Activated T-cell treated with anti-CD3 and anti-CD28 coated beads for 1 hour (primary cell): ENCODE results near the gene NTMT1.
"Not testable (repeated sequence)": the region's sequence is repeated elsewhere in the genome, so short reads cannot be mapped to it uniquely, and the experiment has no call there.

ENCODE experiments used
- DNase-seq: peaks from one replicate; pipeline ENCODE4 v3.0.0-alpha.2; 2020; ENCODE audit warnings: low read depth

Gene NTMT1

DNA sequence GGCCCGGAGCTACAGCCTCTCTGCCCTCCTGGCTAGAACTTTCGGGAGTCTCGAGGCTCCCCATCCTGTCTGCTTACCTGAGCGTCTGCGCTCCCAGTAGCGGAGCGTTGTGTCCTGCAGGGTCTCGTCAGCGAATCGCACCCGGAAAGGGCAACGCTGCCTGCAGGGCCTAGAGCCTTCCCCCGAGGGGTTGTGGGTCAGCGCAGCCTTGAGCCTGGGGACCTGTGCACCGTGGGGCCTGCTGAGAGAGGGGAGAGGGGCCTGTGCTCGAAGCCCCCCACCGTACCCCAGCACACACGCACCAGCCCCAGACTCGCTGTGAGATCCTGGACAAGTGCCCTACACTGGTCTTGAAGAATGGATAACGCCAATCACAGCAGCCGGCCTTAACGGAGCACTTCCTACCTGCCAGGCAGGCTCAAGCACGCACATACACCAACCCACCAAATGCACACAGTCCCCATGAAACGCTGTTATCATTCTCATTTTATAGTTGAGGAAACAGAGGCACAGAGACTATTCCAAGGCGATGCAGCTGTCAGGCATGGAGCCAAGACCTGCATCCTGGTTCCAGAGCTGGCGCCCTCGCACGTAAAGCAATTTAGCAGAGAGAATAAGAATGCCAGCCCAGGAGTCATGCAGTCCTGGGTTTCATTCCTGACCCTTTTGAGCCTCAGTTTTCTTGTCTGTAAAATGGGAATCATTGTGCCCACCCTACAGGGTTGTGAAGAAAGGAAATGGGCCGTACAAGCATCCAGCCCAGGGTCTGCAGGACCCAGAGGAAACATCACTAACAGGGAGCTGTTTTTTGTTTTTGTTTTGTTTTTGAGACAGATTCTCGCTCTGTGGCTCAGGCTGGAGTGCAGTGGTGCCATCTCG is 10.3 kb upstream of the NTMT1 start:
- DNase-seq, result no peak

DNA sequence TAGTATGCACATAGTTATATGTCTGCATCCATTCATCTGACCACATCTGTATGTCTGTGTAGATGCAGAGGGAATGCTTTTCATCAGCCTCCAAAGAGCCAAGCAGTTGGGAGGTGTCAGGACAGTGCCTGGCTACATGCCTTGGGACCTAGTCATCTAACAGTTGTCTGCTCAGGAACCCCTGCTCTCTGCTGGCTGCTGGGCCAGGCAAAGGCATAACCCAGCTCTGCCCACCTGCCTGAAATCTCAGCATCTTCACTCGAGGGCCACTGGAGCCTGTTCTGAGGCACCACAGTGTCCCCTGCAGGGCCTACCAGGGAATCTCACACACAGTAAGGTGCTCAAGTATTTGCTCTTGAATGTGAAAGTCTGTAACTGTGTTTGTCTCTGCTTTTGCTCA is 8.8 kb upstream of the NTMT1 start:
- no peak for DNase-seq

DNA sequence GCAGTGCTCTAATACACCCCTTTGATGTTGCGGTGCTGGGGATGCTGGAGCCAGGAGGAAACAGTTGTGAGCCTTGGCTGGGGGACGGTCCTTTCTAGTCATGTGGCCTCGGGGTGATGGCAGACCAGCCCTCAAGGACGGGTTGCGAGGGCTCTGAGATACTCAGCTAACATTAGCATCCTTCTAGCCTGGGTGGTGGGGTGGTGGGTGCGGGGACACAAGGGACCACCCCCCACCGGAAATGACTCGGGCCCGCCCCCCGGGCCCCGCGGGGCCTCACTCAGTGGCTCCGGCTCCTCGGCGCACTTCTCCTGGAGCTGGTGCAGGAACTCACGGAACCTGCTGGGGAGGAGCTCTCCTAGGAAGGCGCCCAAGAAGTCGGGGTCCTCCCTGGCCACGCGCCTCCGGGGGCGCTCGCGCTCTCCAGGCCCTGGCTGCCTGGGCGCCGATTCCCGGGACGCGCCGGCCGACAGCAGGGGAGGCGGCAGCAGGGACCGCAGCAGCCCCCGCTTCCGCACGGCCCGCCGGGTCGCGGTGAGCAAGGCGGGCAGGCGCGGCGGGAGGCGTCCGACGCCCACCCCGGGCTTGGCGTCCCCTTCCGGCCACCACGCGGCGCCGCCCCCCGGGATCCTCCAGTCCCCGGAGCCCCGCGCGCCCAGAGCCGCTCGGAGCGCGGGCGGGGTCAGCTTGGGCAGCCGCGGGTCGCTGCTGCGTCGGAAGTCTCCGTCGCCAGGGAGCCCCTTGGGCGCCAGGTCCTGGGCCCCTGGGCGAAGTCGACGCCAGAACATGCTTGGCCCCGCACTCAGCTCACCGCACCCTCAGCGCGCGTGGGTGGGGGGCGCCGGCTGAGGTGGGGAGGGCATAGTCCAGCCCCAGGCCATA is 5.9 kb upstream of the NTMT1 start:
- DNase-seq, result no peak

DNA sequence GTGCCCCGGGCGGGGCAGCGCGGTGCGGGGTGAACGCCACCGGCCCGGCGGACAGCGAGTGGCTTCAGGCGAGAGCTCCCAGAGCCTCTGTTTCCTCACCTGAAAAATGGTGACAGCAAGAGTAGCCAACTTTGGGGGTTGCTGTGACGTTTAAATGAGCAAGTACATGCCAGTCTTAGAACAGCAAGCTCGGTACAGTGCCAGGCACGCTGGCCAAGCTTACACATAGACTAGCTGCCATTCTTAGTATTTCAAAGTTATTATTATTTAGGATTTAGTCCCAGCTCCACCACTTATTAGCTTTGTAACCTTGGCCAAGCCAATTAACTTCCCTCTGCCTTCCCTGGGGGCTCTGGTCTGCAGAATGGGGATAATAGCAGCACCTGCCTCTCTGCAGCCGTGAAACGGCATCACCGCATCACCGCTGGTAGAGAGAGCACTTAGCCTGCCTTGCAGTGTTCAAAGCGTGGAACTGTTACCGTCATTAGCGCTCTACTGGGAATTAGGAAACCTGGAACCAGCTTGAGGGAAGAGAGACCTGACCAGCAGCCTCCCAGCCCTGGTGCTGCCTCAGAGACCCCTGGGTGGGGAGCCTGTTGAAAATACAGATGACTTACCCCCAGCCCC is 5.2 kb upstream of the NTMT1 start, which contains the start of gene C9orf50:
Gene C9orf50, minus strand, starts transcription at position 433 of the 627 bp plus-strand sequence. CDS start 527 bp downstream, outside the sequence.
- DNase-seq, result no peak

DNA sequence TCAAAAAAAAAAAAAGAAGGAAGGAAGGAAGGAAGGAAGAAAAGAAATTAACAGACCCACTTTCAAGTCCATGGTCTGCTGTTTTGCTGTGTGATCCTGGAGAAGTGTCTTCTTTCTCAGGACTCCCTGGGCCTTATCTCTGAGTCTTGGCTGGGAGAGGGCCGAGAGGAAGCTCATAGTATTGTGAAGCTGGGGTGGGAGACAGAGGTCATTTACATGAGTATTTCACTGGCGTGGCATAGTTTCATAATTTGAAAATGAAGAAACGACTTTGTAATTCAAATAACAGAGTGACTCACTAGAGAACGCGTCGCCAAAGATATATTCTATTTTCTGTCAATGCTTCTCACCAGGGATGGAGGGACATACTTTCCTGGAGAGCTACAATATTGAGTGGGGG is 2.6 kb upstream of the NTMT1 start:
- DNase-seq, result no peak

DNA sequence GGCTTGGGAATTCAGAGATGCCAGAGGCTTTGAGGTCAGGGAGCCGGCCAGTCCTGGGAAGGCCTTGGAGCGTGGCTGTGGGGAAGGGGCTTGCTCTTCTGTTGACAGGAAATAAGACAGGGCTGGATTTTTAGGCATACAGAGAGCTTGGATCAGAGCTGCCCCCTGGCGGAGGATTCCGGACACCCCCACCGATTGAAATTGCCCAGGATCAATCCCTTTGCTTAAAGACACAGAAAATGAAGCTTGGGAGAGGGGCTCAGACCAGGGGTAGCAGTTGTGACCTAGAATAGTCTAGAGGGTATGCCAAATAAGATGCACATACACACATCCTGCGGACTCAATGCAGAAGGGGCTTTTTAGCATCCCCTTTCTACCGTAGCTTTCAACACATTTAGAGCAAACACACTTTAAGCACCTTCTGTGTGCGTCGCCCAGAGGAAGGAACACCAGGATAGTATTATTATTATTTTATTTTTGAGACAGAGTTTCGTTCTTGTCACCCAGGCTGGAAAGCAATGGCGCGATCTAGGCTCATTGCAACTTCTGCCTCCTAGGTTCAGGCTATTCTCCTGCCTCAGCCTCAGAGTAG is 1.7 kb upstream of the NTMT1 start:
- DNase-seq, result peak; percentile 69

DNA sequence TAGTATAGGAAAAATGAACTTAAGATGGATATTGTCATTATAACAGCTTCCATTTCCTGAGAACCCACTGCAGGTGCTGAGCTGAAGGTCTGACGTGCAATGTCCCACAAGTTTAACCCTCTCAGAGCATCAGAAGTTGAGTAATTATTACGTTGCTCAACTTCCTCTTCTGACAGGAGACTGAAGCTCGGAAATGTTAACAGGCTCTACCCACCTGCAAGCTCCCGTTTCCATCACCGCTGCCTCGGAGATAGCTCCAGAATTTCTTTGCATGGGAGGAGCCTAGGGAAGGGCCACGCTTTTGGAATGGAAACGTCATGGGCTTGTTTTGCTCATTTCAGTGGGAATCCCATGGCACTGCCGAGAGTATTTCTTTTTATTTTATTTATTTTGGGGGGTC is 1.0 kb upstream of the NTMT1 start:
- DNase-seq, result no peak

DNA sequence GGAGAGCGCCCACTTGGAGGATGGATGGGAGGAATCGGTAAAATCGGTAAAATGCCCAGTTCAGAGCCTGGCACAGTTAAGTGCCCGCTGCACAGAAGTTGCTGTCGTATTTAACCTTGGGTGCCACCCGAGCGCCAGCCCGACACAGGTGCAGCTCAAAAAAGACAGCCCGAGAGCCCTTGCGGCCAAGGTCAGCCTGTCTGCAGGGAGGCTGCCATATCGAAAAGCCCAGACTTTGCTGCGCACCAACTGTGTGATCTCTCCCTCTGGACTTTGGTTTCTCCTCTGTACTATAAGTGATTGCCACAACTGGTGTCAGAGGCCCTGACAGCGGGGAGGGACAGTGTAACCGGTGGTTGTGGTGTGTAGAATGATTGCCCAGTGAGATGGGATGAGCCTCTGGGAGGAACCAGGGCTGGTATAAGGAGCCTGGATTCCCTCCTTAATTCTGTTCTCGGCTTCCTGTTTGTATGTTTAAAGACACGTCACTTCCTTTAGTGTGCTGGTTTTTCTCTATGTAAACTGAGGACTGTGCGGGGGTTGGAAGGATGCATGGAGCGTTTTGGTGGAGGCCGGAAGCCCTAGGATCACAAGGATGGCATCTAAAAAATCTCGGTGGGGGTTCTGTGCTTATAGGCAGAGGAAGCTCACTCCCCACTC is 792 bp downstream of the NTMT1 start:
- DNase-seq, result no peak

DNA sequence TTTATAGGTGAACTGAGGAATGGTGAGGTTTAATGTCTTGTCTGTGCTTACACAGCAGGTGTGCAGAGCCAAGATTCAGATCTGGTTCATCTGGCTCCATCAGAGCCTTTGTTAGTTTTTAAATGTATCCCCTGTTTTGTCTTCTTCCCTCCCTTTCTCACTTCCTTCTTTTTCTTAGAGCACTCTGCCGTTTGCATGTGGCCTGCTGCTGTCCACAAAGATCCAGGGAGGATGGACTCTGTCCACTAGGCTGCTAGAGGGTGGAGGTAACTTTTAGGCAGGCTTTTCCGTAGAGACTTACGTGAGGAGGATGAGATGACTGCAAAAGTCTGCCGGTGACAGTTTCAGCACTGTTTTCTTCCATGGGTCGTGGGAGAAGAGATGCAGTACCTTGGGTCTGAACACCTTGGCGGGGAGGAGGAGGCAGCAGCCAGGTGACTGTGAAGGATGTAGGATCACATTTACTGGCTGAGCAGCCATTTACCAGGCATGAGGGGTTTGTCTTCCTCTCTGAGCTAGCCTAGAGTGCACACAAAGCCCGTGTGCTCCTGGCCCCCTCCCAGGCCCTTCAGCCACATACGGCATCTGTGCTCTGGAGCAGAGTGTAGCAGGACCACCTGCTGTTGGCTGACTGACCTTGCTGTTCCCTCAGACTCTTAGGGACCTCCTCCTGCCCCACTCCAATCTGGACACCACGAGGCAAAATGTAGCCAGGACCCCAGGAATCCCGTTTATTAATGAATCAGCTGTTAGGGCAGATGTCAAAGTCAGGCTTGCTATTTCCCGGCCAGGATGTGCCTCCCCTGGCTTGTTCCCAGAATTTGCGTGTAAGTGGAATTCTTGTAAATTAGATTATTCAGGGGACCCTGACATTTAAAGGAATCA is 1.8 kb downstream of the NTMT1 start:
- no peak for DNase-seq

DNA sequence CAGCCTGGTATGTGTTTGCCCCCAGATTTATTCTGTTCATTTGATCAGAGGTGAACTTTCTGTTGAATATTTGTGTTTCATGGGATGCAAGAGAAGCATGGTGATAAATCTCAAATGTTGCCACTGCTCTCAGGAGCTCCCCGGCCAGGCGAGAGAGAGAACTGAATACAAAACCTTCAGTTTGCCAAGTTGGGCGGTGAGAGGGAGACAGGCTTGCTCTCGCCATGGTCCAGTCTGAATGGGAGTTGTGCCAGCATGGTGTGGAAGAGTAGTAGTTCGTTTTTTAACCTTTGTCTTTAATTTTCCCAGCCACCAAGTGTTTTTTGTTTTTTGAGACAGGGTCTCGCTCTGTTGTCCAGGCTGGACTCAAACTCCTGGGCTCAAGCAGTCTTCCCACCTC is 2.7 kb downstream of the NTMT1 start:
- DNase-seq, result no peak

DNA sequence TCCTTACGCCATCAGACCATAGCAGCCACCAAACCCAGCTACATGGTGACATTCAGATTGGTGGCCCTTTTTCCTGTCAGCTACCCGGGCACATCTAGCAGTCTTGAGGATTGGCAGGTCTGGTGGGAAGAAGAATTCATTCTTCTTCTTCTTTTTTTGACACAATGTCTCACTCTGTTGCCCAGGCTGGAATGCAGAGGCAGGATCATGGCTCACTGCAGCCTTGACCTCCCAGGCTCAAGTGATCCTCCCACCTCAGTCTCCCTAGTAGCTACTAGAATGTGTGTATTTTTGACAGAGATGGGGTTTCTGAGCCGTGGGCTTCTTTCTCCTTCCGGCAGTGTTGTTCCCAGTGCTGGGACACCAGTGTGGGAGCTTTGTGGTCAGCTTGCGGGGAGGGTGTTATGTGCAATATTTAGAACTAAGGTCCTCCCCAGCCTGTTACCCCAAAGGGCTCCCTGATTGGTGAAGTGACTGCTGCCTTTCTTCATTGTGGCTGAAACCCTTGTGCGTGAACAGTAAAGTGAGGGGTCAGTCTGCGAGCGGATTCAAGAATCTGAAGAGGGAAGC is 3.4 kb downstream of the NTMT1 start:
- no peak for DNase-seq

DNA sequence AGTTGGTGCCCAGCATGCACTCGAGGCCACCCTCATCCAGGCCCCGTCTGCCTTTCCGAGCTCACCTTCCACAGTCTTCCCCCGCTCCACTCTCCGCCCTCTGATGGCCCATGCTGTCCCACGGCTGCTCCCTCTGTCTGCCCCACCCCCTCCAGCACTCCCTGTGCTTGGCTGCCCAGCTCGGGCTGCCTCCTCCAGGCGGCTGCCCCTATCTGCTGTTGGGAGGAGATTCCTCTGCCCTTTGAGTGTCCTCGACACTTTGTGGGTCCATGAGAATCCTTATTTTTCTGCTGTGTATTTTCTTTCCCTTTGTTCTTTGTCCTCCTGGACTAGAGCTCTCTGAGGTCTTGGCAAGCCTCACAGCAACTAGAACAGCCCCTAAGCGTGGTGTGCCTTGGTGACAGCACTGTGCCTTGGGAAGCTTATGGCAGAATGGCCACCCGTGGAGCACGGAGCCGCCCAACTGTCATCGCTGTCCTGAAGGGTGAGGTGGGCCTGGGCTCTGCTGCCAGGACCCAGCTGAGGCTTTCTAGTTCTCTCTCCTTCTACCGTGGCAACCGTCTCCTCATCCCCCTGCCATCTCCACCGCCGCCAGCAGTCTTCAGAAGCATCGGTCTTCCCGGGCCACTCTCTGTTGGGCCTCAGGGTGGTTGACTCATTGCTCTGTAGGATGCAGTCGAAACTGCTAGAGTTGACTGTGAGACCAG is 5.2 kb downstream of the NTMT1 start:
- no peak for DNase-seq

DNA sequence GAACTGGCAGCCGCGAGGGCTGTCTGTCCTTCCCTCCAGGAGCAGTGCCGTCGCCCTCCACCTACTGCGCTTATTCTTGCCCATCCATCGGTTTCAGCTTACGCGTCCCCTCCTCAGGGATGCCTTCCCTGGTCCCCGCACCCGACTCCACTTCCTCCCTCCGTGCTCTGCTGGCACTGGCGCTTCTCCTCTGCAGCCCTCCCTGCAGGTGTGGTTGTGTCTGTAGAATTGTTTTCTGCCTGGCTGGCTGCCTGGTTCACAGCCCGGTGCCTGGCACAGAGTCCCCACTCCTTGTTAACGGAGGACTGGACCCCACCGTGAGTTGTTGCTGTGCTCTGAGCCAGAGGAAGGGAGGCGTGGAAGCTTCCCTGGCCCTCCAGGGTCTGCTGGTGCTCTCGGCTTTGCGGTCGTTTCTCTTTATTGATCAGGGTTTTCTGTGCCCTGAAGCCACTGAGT is 5.7 kb downstream of the NTMT1 start:
- no peak for DNase-seq

DNA sequence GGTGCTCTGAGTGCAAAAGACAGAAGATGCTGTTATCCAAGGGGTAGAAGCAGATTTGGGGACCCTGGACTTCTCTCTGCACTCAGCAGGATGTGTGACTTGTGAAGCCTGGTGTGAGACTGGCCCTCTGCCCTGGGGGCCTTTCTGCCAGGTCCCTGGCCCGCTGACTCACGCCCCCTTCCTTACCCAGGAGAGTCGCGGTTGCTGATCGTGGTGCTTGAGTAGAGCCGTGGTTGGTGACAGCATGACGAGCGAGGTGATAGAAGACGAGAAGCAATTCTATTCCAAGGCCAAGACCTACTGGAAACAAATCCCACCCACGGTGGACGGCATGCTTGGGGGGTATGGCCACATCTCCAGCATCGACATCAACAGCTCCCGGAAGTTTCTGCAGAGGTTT is 6.5 kb downstream of the NTMT1 start:
- no peak for DNase-seq

DNA sequence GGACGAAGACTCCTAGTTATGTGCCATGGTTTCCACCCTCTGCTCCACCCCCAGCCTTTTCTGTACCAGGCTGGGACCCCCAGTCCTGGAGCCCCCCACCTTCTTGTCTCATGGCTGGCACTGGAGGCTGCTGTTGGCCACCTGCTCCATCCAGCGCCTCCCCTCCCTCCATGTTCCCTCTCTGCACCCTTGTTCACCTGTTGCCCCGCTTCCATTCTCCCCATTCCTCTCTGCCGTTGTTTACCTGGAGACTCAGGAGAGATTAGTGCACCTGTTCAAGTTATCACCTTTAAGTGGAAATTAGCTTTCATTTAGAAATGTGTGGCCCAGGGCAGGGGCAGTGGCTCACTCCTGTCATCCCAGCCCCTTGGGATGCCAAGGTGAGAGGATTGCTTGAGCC is 7.2 kb downstream of the NTMT1 start:
- no peak for DNase-seq

DNA sequence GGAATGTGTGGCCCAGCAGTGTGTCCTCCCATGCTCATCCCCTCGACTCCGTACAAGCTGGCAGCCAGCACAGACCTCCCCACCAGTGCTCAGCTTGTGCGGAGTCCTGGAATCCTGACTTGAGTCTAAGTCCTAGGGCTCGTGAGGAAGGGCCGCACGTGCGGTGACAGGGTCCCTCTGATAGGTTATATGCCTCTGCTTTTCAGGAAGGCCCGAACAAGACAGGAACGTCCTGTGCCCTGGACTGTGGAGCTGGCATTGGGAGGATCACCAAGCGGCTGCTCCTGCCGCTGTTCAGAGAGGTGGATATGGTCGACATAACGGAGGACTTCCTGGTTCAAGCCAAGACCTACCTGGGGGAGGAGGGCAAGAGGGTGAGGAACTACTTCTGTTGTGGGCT is 7.9 kb downstream of the NTMT1 start:
- DNase-seq, result no peak

DNA sequence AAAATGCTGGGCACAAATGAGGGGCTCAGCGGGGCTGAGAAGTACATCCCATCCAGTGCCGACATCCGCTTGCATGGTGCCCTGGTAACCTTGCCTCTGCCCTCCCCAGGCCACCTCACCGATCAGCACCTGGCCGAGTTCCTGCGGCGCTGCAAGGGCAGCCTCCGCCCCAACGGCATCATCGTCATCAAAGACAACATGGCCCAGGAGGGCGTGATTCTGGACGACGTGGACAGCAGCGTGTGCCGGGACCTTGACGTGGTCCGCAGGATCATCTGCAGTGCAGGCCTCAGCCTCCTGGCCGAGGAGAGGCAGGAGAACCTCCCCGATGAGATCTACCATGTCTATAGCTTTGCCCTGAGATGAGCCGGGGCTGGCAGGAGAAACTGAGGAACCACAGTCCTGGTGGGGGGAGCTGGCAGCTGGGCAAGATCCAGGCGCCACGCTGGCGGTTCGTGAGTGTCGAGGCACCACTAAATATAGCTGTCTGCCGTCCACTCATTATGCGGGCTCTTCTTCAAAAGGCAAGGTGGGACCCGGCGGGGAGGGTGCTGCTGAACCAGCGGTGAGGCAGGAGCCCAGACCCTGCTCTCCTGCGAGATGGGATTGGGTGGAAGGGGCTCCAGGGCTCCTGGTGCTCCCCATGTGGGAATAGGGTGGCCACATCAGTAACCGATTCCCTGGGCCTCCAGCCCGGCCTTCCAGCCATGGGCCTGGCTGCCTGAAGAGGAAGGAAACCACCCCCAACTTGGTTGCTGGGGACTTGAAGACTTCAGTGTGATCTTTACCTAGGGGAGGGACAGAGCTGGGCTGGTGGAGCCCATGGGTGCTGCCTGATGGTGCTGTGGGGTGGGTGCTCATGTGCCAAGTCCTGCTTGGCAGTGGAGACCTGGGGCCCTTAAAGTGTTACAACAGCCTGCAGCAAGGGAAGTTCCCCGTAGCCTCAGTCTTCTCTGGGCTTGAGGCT is 9.4 kb downstream of the NTMT1 start:
- DNase-seq, result no peak

DNA sequence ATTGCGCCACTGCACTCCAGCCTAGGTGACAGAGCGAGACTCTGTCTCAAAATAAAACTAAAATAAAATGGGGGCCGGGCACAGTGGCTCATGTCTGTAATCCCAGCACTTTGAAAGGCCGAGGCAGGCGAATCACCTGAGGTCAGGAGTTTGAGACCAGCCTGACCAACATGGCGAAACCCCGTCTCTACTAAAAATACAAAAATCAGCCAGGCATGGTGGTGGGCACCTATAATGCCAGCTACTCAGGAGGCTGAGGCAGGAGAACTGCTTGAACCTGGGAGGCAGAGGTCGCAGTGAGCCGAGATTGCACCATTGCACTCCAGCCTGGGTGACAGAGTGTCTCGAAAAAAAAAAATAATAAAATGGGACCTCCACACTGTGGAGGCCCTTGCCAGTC is 10.4 kb downstream of the NTMT1 start:
- DNase-seq, result not testable (repeated sequence)
